ENCODE measurements around the gene PIK3R3.

PIK3R3 gene

GRCh38 chr1:46056325-46056724 lies 76.1 kb downstream of the PIK3R3 start:
- TF ChIP-seq TAF1 (IDR thresholded peaks at IDR 0.05; ENCODE audit: borderline replicate concordance, low read depth, low read length) (no peak), POLR2A (IDR thresholded peaks at IDR 0.05; ENCODE audit: low read depth, low read length) (no peak), POLR2AphosphoS5 (IDR thresholded peaks at IDR 0.05; ENCODE audit: low read depth, low read length) (no peak)
- DNase-seq (ENCODE audit: insufficient read length) = no peak
- no peak for FAIRE-seq

DNA sequence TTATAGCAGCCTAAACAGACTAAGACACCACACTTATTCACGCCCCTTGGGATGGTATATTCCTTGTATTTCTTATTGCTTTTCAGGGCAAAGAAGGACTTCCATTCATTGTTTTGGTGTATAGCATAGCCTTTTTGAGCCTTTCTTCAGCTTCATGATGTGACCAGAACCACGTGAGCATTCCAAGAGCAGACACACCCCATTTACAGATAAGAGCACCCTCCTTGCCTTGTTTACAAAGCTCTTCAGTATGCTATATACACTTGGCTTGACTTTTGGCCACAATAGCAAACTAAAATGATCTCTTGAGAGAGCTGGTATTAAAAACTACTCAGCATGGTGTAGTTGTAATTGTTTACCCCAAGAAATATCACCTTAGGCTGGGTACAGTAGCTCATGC lies 78.7 kb downstream of the PIK3R3 start:
- FAIRE-seq (no peak), DNase-seq (ENCODE audit: insufficient read length) (no peak)
- TF ChIP-seq POLR2AphosphoS5 (IDR thresholded peaks at IDR 0.05; ENCODE audit: low read depth, low read length) = no peak
- no peak for TF ChIP-seq POLR2A (IDR thresholded peaks at IDR 0.05; ENCODE audit: low read depth, low read length)
- no peak for TF ChIP-seq TAF1 (IDR thresholded peaks at IDR 0.05; ENCODE audit: borderline replicate concordance, low read depth, low read length)

- TF ChIP-seq TAF1 (IDR thresholded peaks at IDR 0.05; ENCODE audit: borderline replicate concordance, low read depth, low read length) (no peak), POLR2AphosphoS5 (IDR thresholded peaks at IDR 0.05; ENCODE audit: low read depth, low read length) (no peak), POLR2A (IDR thresholded peaks at IDR 0.05; ENCODE audit: low read depth, low read length) (no peak)
- DNase-seq (ENCODE audit: insufficient read length) = no peak
- FAIRE-seq = peak; percentile 27
Measured at GRCh38 chr1:46044116-46044515, 88.3 kb downstream of the PIK3R3 start.

DNA sequence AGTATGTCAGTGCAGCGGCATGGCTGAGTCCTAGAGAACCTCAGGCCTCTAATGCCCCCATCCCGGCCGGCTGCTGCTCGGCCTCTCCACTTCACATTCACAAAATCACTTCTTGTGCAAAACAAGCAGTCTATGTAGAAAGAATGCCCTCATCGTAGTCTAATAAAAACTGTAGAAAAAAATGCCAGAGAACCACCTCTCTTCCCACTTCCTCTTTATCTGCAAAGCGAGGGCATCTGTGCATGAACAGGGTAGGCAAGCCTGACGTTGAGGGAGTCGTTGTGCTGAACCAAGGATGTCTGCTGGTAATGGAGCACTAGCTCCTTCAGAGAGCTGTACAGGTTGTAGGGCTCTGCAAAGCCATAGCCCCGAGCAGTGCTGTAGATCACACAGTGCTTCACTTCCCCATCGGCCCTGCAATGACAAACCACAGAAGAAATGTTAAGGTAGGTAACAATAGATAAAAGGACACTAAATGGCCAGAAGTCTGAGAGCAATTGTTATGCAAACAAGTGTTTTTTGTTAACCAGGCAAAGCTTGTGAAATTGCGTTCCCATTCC lies 88.9 kb downstream of the PIK3R3 start:
- 0 out of 2 replicates have a peak, but pooled peaks have one; percentile 24 for TF ChIP-seq POLR2A (IDR thresholded peaks at IDR 0.05; ENCODE audit: low read depth, low read length)
- no peak for TF ChIP-seq TAF1 (IDR thresholded peaks at IDR 0.05; ENCODE audit: borderline replicate concordance, low read depth, low read length)
- no peak for TF ChIP-seq POLR2AphosphoS5 (IDR thresholded peaks at IDR 0.05; ENCODE audit: low read depth, low read length)
- peak; percentile 96 for FAIRE-seq
- DNase-seq (ENCODE audit: insufficient read length) = no peak

DNA sequence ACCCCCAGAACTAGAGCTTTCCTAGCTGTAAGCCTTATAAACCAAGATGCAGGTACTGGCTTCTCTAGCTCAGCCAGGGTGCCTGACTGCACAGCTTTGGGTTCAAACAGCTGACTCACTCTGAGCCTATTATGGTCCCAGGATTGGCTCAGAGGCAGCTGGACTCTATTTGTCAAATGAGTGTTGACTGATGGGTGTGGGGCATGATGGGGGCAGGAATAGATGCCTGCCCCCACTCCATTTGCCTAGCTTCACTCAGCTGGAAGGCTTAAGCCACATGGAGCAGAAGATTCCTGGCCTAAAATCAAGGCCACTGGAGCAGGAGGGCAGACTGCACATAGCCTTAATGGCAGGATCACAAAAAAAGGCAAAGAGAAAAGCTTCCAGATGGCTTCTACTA lies 90.5 kb downstream of the PIK3R3 start:
- no peak for FAIRE-seq
- TF ChIP-seq POLR2A (IDR thresholded peaks at IDR 0.05; ENCODE audit: low read depth, low read length) (no peak), TAF1 (IDR thresholded peaks at IDR 0.05; ENCODE audit: borderline replicate concordance, low read depth, low read length) (no peak), POLR2AphosphoS5 (IDR thresholded peaks at IDR 0.05; ENCODE audit: low read depth, low read length) (no peak)
- no peak for DNase-seq (ENCODE audit: insufficient read length)

DNA sequence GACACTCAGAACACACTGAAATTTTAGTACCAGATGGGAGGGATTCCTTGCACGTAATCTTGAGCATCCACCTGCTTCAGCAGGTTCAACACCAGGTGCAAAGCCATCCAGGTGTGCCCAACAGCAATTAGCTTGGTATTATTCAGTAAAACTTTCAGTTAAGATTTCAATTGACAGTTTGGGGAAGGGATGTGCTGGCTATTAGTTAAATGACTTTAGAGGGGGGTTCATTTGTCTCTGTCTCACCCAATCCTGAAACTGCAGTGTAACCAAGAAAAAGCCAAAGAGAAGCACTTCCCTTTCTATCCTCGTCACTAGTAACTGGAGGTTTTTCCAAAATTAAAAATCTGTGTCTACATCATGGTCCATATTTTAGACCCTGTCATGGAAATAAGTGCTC lies 90.9 kb downstream of the PIK3R3 start:
- no peak for TF ChIP-seq POLR2A (IDR thresholded peaks at IDR 0.05; ENCODE audit: low read depth, low read length)
- TF ChIP-seq TAF1 (IDR thresholded peaks at IDR 0.05; ENCODE audit: borderline replicate concordance, low read depth, low read length) = no peak
- TF ChIP-seq POLR2AphosphoS5 (IDR thresholded peaks at IDR 0.05; ENCODE audit: low read depth, low read length) = no peak
- FAIRE-seq = peak; percentile 53
- no peak for DNase-seq (ENCODE audit: insufficient read length)

DNA sequence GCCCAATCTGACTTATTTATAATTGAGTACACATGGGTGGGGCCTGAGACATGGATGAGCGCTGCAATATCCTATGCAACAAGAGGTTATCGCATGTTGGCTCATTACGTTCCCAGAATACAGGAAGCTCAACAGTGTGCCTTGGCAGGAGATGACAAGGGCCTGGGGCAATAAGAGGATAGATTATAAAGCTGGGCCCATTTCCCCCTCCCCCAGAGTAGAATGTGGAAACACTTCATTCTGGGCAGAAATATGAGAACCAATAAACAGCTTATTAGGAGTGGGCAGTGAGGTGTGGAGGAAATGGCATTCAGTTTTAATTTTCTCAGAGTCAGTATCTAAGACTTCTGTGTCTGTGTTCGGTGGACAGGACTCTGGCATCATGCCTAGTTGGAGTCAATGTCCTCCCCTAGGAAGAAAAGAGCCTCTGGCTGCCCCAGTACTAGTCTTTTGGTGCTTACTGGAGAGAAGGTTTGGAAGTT lies 92.8 kb downstream of the PIK3R3 start:
- DNase-seq (ENCODE audit: insufficient read length) (no peak), FAIRE-seq (no peak)
- no peak for TF ChIP-seq TAF1 (IDR thresholded peaks at IDR 0.05; ENCODE audit: borderline replicate concordance, low read depth, low read length)
- TF ChIP-seq POLR2AphosphoS5 (IDR thresholded peaks at IDR 0.05; ENCODE audit: low read depth, low read length) = no peak
- no peak for TF ChIP-seq POLR2A (IDR thresholded peaks at IDR 0.05; ENCODE audit: low read depth, low read length)

DNA sequence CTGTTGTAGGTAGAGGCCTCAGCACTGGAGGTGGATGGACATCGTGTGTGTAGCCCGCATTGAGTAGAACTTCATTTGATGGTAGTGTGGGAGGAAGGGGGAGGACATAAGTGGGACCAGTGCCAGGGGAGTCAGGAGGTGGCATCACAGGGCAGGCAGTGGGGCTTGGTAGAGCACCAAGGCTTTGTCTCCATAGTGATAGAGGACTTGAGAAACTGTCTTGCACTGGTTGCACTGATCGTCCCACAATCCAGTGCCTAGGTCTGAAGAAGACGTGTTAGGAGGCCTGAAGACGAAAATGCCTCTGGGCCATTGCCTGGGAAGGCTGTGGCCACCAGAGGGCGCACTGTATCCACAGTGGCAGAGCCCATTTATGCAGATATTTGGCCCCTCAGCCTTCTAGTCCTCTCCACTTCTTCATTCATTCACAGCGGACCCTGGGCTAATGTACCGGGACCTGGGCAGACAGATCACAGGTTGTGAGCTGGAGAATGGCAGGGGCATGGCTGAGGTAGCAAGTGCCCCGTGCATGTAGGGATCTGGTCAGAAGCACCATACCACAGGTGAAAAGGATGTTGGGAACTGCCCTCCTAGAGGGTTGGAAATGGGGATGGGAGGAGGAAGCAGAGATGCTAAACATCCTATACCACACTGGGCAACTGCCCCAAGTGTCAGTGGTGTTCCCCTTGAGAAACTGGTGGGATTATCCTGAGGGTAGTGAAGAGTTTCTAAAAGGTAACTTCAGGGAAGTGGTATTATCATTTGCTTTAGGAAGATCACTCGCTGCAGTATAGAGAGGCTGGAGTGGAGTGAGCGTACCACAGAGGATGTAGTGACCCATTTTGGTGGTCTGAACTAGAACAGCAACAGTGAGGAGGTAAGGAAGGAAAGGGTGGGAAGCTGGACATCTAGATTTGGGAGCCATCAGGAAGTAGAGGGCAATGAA lies 95.3 kb downstream of the PIK3R3 start:
- DNase-seq (ENCODE audit: insufficient read length) (peak; percentile 62), FAIRE-seq (peak; percentile 89)
- TF ChIP-seq POLR2A (IDR thresholded peaks at IDR 0.05; ENCODE audit: low read depth, low read length) = peak; percentile 57; the same call in 1 of the 2 replicates
- TF ChIP-seq POLR2AphosphoS5 (IDR thresholded peaks at IDR 0.05; ENCODE audit: low read depth, low read length) = peak; percentile 67; the same call in 1 of the 2 replicates
- no peak for TF ChIP-seq TAF1 (IDR thresholded peaks at IDR 0.05; ENCODE audit: borderline replicate concordance, low read depth, low read length)

GRCh38 chr1:46034601-46035516 lies 97.6 kb downstream of the PIK3R3 start:
- no peak for TF ChIP-seq TAF1 (IDR thresholded peaks at IDR 0.05; ENCODE audit: borderline replicate concordance, low read depth, low read length)
- no peak for TF ChIP-seq POLR2A (IDR thresholded peaks at IDR 0.05; ENCODE audit: low read depth, low read length)
- no peak for TF ChIP-seq POLR2AphosphoS5 (IDR thresholded peaks at IDR 0.05; ENCODE audit: low read depth, low read length)
- DNase-seq (ENCODE audit: insufficient read length) (no peak), FAIRE-seq (no peak)

DNA sequence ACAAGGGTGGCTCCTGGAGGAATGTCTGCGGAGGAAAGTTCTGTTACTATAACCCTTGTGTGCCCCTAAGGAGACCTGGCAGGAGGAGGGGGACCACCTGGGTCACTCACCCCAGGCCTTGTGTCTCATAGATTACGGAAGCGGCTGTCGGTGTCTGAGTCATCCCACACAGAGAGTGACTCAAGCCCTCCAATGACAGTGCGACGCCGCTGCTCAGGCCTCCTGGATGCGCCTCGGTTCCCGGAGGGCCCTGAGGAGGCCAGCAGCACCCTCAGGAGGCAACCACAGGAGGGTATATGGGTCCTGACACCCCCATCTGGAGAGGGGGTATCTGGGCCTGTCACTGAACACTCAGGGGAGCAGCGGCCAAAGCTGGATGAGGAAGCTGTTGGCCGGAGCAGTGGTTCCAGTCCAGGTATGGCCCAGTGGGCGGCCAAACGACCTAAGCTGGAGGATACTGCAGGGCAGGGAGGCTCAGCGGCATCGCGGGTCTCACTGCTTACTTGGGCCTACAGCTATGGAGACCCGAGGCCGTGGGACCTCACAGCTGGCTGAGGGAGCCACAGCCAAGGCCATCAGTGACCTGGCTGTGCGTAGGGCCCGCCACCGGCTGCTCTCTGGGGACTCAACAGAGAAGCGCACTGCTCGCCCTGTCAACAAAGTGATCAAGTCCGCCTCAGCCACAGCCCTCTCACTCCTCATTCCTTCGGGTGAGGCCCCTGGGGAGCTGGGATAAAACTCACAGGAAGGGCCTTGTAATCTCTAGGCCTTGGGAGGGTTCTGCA lies 101.4 kb downstream of the PIK3R3 start:
- TF ChIP-seq POLR2AphosphoS5 (IDR thresholded peaks at IDR 0.05; ENCODE audit: low read depth, low read length) (no peak), TAF1 (IDR thresholded peaks at IDR 0.05; ENCODE audit: borderline replicate concordance, low read depth, low read length) (no peak), POLR2A (IDR thresholded peaks at IDR 0.05; ENCODE audit: low read depth, low read length) (no peak)
- FAIRE-seq = no peak
- no peak for DNase-seq (ENCODE audit: insufficient read length)

All from GM12892 (cell line).